Smooth muscle cell of the umbilical artery (primary cell): ENCODE measurements around the gene SUSD3. TPM values are rescaled to one million over a fixed set of nuclear protein-coding genes. Genes with fewer than 3 reads are reported as not detected.

Experiments used
- total RNA-seq: library from RNA; depleted of rRNA; stranded (reverse); fragments of >200 nt; gene quantifications from 2 replicates; pipeline ENCODE4 v1.2.3, GENCODE V29; 2014

SUSD3 gene
- 0.37 and 0.59 TPM in 2 replicates for total RNA-seq

DNA sequence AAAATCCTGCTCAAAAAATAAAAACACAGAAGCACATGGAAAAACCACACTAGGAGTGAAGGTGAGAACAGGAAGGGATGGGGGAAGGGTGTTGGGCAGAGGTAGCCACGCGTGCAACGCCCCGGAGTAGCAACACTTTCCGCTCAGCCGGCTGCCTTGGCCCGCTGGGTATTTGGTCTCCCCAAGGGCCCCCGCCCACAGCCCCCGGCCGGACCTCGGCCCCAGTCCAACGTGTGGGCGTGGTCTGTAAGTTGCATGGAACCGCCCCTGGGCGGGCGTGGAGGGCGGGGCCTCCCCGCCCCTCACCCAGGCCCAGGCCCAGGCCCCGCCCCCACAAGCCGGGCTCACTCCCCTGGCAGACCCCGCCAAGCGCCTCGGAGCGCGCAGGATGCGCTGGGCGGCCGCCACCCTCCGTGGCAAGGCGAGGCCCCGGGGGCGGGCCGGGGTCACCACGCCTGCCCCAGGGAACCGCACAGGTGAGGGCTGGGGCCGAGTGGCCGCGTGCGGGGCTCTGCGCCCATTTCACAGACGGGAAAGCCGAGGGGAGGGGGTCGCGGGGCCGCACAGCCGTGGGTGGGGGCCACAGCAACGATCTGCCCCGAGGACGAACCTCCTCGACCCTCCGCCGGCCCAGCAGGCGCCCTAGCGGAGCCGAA is at the start of gene SUSD3:
TSS of gene SUSD3 (plus strand) at position 347 of the 656 bp plus-strand sequence. CDS start at position 389, 42 bp downstream.

GRCh38 chr9:93096131-93096802 is 37.8 kb downstream of the SUSD3 start, which contains the start of gene CARD19:
Gene CARD19 (plus strand): TSS chr9:93096217. CDS start chr9:93096346, 129 bp downstream.

DNA sequence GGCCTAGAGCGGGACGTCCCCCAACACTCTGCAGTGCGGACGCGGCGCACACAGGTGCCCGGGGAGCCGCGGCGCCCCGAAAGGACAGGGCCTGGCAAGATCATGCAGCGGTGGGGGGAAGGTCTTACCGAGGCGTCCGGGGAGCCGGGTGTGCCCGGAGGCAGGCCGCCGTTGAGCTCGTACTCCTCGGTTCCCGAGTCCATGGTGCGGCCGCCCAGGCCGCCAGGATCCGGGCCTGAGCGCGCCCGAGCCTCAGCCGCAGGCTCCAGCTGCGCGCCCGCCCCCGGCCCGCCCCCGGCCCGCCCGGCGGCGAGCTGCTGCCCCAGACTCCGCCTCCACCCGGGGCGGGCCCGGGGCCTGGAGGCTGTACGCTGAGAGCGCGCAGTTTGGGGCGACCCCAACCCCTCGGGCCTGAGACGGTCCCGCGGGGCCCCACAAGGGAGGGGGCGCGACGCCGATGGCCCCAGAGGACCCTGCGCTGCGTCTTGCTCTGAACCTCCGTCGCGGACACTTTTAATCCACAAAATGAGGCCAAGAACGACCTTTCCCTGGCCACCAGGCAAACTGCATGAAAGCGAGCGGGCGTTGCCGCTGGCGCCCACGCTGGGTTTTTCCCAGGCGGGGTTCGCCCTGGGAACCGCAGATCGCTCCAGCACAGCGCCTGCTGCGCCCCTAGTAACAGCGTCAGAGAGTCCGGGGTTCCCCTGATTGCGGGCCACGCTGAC is 75.7 kb downstream of the SUSD3 start, which contains the start of gene NINJ1:
TSS of gene NINJ1 (minus strand) at position 237 of the 725 bp plus-strand sequence. CDS start at position 203, 34 bp downstream.

Other genes with a start within 250 kb of the SUSD3 start
- gene ZNF484, start 180.7 kb upstream of the SUSD3 start, total RNA-seq = 15.4 and 19.6 TPM in 2 replicates
- gene FGD3, start 111.2 kb upstream of the SUSD3 start, total RNA-seq = not detected in 2 replicates
- gene CARD19, start 37.5 kb downstream of the SUSD3 start, total RNA-seq = 62.4 and 67.8 TPM in 2 replicates
- gene NINJ1, start 75.5 kb downstream of the SUSD3 start, total RNA-seq = 31.5 and 36.3 TPM in 2 replicates
- not detected in 2 replicates for gene WNK2, start 125.4 kb downstream of the SUSD3 start, total RNA-seq